Stimulated activated CD8-positive, alpha-beta memory T cell treated with anti-CD3 and anti-CD28 coated beads, Interleukin-4, amount 100 ng/mL, for 24 hours (primary cell): Measurements from ENCODE around the gene DNAH12.
A peak's percentile ranks its signal among the peaks of the same experiment; 100 is the strongest.

Experiments used
- DNase-seq: peaks from one replicate; pipeline ENCODE4 v3.0.0-alpha.2; 2020; ENCODE audit warnings: low read depth

Gene DNAH12

GRCh38 chr3:57544181-57545125, at the start of gene DNAH12:
Gene DNAH12 (minus strand): TSS chr3:57544344. CDS start chr3:57542870, 1,474 bp downstream.
- no peak for DNase-seq

GRCh38 chr3:57592306-57592705, 48.2 kb upstream of the DNAH12 start:
- DNase-seq = no peak

GRCh38 chr3:57587905-57588304, 43.8 kb upstream of the DNAH12 start:
- DNase-seq = no peak

GRCh38 chr3:57586778-57587177, 42.6 kb upstream of the DNAH12 start:
- DNase-seq = no peak

GRCh38 chr3:57583544-57583943, 39.4 kb upstream of the DNAH12 start:
- no peak for DNase-seq

GRCh38 chr3:57582474-57583168, 38.5 kb upstream of the DNAH12 start:
- no peak for DNase-seq

- no peak for DNase-seq
Measured at GRCh38 chr3:57577801-57578200, 33.7 kb upstream of the DNAH12 start.

- DNase-seq = no peak
Measured at GRCh38 chr3:57575966-57576626, 32.0 kb upstream of the DNAH12 start.

GRCh38 chr3:57572096-57572495, 28.0 kb upstream of the DNAH12 start:
- DNase-seq = no peak

GRCh38 chr3:57570878-57571277, 26.7 kb upstream of the DNAH12 start:
- no peak for DNase-seq

GRCh38 chr3:57569859-57570450, 25.8 kb upstream of the DNAH12 start:
- no peak for DNase-seq

GRCh38 chr3:57559526-57559925, 15.4 kb upstream of the DNAH12 start:
- DNase-seq = no peak

GRCh38 chr3:57557085-57557537, 13.0 kb upstream of the DNAH12 start:
- DNase-seq = peak; percentile 21

GRCh38 chr3:57556459-57557084, 12.4 kb upstream of the DNAH12 start:
- peak; percentile 9 for DNase-seq

- DNase-seq = peak; percentile 73
Measured at GRCh38 chr3:57555738-57556458, 11.8 kb upstream of the DNAH12 start, which contains the start of gene PDE12. Gene PDE12 (plus strand): TSS chr3:57556274. CDS start chr3:57556380, 106 bp downstream.

GRCh38 chr3:57555306-57555705, 11.2 kb upstream of the DNAH12 start:
- DNase-seq = no peak

GRCh38 chr3:57546616-57547015, 2.5 kb upstream of the DNAH12 start:
- no peak for DNase-seq

- no peak for DNase-seq
Measured at GRCh38 chr3:57545636-57546268, 1.6 kb upstream of the DNAH12 start.

- no peak for DNase-seq
Measured at GRCh38 chr3:57538465-57538864, 5.7 kb downstream of the DNAH12 start.

GRCh38 chr3:57530071-57530608, 14.0 kb downstream of the DNAH12 start:
- no peak for DNase-seq
